ENCODE data around the gene POPDC3. TPM values are rescaled to one million over a fixed set of nuclear protein-coding genes. Genes with fewer than 3 reads are reported as not detected.
A peak's percentile ranks its signal among the peaks of the same experiment; 100 is the strongest.
"Not testable (repeated sequence)": the region's sequence is repeated elsewhere in the genome, so short reads cannot be mapped to it uniquely, and the experiment has no call there.

The POPDC3 gene
- total RNA-seq, 1 donor from 2014 or later, result 6.0 TPM

GRCh38 chr6:105178110-105178509 is 1.7 kb downstream of the POPDC3 start:
- H3K27ac Mint-ChIP-seq, result no peak overlapping the region
- DNase-seq (ENCODE audit: extremely low spot score, unreplicated experiment), result no peak
- TF ChIP-seq CTCF (conservative IDR thresholded peaks at IDR 0.05), result no peak
- H3K27me3 Mint-ChIP-seq, result peaks cover 48% of the 10 kb centered on the region
- H3K36me3 Mint-ChIP-seq, result no peaks in the 10 kb centered on the region
- H3K4me3 Mint-ChIP-seq, result peak overlapping the region; percentile 84
- H3K9me3 Mint-ChIP-seq, result no peaks in the 10 kb centered on the region
- peaks cover 13% of the 10 kb centered on the region for H3K4me1 Mint-ChIP-seq (ENCODE audit: unreplicated experiment)

- Mint-ChIP-seq H3K4me3 (no peak overlapping the region), H3K27me3 (peaks cover 44% of the 10 kb centered on the region), H3K9me3 (no peaks in the 10 kb centered on the region), H3K36me3 (no peaks in the 10 kb centered on the region), H3K27ac (no peak overlapping the region), H3K4me1 (ENCODE audit: unreplicated experiment) (peaks cover 13% of the 10 kb centered on the region)
- no peak for DNase-seq (ENCODE audit: extremely low spot score, unreplicated experiment)
- no peak for TF ChIP-seq CTCF (conservative IDR thresholded peaks at IDR 0.05)
These were observed 2.3 kb downstream of the POPDC3 start for GRCh38 chr6:105177556-105177955.

GRCh38 chr6:105174512-105174911 is 5.3 kb downstream of the POPDC3 start:
- no peak for DNase-seq (ENCODE audit: extremely low spot score, unreplicated experiment)
- Mint-ChIP-seq H3K27me3 (peaks cover 30% of the 10 kb centered on the region), H3K27ac (no peak overlapping the region), H3K4me1 (ENCODE audit: unreplicated experiment) (no peaks in the 10 kb centered on the region), H3K9me3 (no peaks in the 10 kb centered on the region), H3K4me3 (no peak overlapping the region), H3K36me3 (no peaks in the 10 kb centered on the region)
- TF ChIP-seq CTCF (conservative IDR thresholded peaks at IDR 0.05), result no peak

GRCh38 chr6:105172515-105172914 is 7.3 kb downstream of the POPDC3 start:
- H3K9me3 Mint-ChIP-seq; H3K4me3 Mint-ChIP-seq; H3K4me1 Mint-ChIP-seq (ENCODE audit: unreplicated experiment); H3K36me3 Mint-ChIP-seq; H3K27ac Mint-ChIP-seq; DNase-seq (ENCODE audit: extremely low spot score, unreplicated experiment): not testable (repeated sequence)
- peaks cover 26% of the 10 kb centered on the region for H3K27me3 Mint-ChIP-seq

- Mint-ChIP-seq H3K27me3 (peaks cover 39% of the 10 kb centered on the region), H3K4me1 (ENCODE audit: unreplicated experiment) (peaks cover under 1% of the 10 kb centered on the region), H3K4me3 (no peak overlapping the region), H3K9me3 (no peaks in the 10 kb centered on the region), H3K27ac (no peak overlapping the region), H3K36me3 (no peaks in the 10 kb centered on the region)
- DNase-seq (ENCODE audit: extremely low spot score, unreplicated experiment), result no peak
- no peak for TF ChIP-seq CTCF (conservative IDR thresholded peaks at IDR 0.05)
These were observed 9.8 kb downstream of the POPDC3 start for GRCh38 chr6:105170059-105170458.

- peaks cover 49% of the 10 kb centered on the region for H3K27me3 Mint-ChIP-seq
- no peaks in the 10 kb centered on the region for H3K36me3 Mint-ChIP-seq
- H3K27ac Mint-ChIP-seq, result no peak overlapping the region
- DNase-seq (ENCODE audit: extremely low spot score, unreplicated experiment), result no peak
- H3K9me3 Mint-ChIP-seq, result no peaks in the 10 kb centered on the region
- TF ChIP-seq CTCF (conservative IDR thresholded peaks at IDR 0.05), result no peak
- peaks cover 17% of the 10 kb centered on the region for H3K4me1 Mint-ChIP-seq (ENCODE audit: unreplicated experiment)
- H3K4me3 Mint-ChIP-seq, result no peak overlapping the region
These were observed 11.9 kb downstream of the POPDC3 start for GRCh38 chr6:105167914-105168313.

All from type B pancreatic cell (in vitro differentiated cells).